LHCN-M2 (cell line): ENCODE data around the gene ILK. TPM values are rescaled to one million over a fixed set of nuclear protein-coding genes. Genes with fewer than 3 reads are reported as not detected.
A peak's percentile ranks its signal among the peaks of the same experiment; 100 is the strongest.

Experiments used
- DNase-seq: peaks from one replicate; pipeline ENCODE4 v3.0.0-alpha.2; 2012; ENCODE audit warnings: low read depth
- total RNA-seq: library from RNA; depleted of rRNA; stranded (reverse); fragments of >200 nt; gene quantifications from 2 replicates; pipeline ENCODE4 v1.2.3, GENCODE V29; 2014; rRNA removed

The ILK gene
- total RNA-seq, 1 experiment from 2014 or later = 210 TPM

DNA sequence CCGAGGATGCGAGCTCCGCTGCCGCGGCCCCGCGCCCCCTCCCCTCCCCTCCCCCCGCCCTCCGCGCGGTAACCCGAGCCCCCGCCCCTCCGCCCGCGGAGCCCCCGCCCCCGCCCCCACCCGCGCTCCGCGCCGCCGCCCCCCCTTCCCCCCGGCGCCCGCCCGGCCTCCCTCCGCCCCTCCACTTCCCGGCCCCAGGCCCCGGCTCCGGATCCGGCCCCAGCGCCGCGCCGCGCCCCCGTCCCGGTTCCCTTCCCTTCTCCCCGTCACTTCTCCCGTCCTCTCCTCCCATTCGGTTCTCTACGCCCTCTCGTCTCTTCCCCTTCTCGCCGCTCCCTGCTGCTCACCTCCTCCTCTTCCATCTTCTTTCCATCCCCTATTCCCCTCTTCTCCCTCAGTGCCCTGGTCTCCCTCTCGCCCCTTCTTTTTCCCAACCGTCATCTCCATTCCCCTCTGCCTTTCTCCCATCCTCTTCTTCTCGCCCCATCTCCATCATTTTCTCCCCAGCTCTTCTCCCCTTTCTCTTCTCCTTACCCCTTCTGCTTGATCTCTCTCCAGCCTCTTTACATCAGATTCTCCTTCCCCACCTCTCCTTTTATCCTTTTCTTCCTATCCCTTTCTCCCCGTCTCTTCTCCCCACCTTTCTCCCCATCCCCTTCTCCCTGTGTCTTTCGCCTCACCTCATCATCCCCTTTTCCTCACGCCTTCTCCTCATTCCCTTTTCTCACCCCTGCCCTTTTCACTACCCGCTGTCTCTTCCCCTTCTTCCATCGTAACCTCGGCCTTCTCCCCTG lies 52.4 kb downstream of the ILK start, which contains the start of gene DCHS1:
DCHS1 (minus strand) TSS at position 20 of the 794 bp plus-strand sequence. CDS start 14,196 bp downstream, outside the sequence.
- DNase-seq = no peak

DNA sequence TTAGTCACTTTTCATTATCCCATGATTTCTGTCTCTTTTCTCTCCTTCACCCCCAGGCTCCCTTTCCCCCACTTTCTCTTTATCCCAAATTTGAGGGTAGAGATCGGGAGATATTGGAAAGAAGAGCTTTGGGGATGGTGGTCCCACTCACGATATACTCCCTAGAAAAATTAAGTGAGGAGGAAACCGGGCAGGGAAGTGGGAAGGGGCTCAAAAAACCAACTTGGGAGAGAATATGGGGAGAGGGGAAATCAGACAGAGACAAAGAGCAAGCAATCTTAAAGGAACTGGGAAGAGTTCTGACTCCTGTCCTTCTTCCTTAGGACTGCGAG lies 53.0 kb downstream of the ILK start:
- DNase-seq = no peak

DNA sequence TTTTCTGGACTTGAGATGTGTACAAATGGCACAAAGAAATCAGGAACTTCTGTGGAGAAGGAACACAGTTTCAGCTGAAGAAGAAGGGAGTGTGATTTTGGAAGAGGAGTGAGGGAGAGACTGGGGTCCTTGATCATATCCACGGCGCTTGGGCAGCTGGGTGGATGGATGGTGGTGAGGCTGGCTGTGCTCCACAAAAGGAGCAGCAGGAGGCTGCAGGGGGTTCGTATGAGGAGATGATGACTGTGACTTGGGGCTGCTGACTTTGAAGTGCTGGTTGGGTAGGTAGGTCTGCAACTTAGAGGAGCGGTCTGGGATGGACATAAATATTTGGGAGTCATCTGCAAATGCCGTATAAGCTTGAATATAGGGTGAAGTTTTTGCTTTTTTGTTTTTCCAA lies 53.4 kb downstream of the ILK start:
- DNase-seq = no peak

DNA sequence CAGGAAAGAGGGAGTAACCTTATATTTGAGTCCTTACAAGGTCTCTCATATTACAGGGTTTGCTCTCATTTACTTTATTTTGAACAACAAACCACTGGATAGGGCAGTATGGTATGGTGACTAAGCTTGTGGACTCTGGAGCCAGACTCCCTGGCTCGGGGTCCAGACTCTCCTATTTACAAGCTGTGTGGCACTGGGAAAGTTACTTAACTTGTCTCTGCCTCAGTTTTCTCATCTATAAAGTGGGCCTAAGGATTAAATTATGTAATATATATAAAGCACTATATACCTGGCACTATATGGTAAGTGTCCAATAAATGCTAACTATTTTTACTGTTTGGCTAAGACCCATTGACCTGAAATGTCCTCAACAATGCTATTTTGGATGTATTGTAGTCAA lies 53.8 kb downstream of the ILK start:
- DNase-seq = peak; percentile 46

DNA sequence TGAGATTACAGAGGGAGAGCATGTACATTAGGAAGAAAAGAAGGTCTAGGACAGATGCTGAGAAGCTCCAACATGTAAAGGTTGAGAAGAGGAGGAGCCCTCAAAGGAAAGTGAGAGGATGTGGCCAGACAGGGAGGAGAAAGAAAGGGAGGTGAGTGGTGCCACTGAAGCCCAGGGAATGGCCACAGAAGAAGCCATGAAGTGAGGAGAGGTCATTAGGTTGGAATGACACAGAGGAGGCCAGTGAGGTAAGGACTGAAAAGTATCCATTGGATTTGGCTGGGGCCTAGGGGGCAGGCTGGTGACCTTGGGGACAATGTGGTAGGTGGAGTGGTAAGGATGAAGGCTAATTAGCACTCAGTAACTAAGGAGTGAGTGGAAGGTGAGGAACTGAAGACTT lies 55.1 kb downstream of the ILK start:
- DNase-seq = no peak

Other genes starting within 250 kb of the ILK start
- gene SMPD1, start 213.3 kb upstream of the ILK start, total RNA-seq = 71.8 and 75.2 TPM in 2 replicates
- gene APBB1, start 184.7 kb upstream of the ILK start, total RNA-seq = 18.3 and 19.0 TPM in 2 replicates
- 0.13 TPM in 1 of 2 replicates, not detected in the other for gene HPX, start 162.8 kb upstream of the ILK start, total RNA-seq
- gene TRIM3, start 129.8 kb upstream of the ILK start, total RNA-seq = 23.7 and 29.4 TPM in 2 replicates
- gene ARFIP2, start 122.4 kb upstream of the ILK start, total RNA-seq = 66.0 and 66.3 TPM in 2 replicates
- gene TIMM10B, start 122.3 kb upstream of the ILK start, total RNA-seq = 25.4 and 28.8 TPM in 2 replicates
- gene DNHD1, start 106.5 kb upstream of the ILK start, total RNA-seq = 1.7 and 2.2 TPM in 2 replicates
- gene RRP8, start 158 bp upstream of the ILK start, total RNA-seq = 16.5 and 19.5 TPM in 2 replicates
- gene TAF10, start 8.4 kb downstream of the ILK start, total RNA-seq = 99.9 and 120 TPM in 2 replicates
- gene TPP1, start 15.6 kb downstream of the ILK start, total RNA-seq = 22.1 and 36.1 TPM in 2 replicates
- 2.4 and 2.6 TPM in 2 replicates for gene DCHS1, start 52.0 kb downstream of the ILK start, total RNA-seq
- 98.6 and 427 TPM in 2 replicates for gene MRPL17, start 79.6 kb downstream of the ILK start, total RNA-seq
- 0.19 TPM in 1 of 2 replicates, not detected in the other for gene OR2AG2, start 168.2 kb downstream of the ILK start, total RNA-seq
- not detected in 2 replicates for gene OR2AG1, start 179.2 kb downstream of the ILK start, total RNA-seq
- not detected in 2 replicates for gene OR6A2, start 195.9 kb downstream of the ILK start, total RNA-seq
- gene OR10A5, start 241.9 kb downstream of the ILK start, total RNA-seq = not detected in 2 replicates